GM11168 (cell line): ENCODE measurements around the gene DMRT1.

Source experiments
- in situ Hi-C: fragments of 300-500 bp; cut with MboI; formaldehyde crosslinking; loops from one replicate; pipeline ENCODE4 v1.12.0; 2022; ENCODE audit warnings: low sequenced_read_pairs; ENCODE audit not compliant: unreplicated experiment

DMRT1 gene

GRCh38 chr9:841371-842209, at the start of gene DMRT1:
Gene DMRT1 (plus strand): TSS chr9:841697. CDS start chr9:841839, 142 bp downstream.
- in situ Hi-C loops = no loop called here

GRCh38 chr9:792331-793260, 48.9 kb upstream of the DMRT1 start:
- in situ Hi-C loops = no loop called here

GRCh38 chr9:794386-794785, 47.1 kb upstream of the DMRT1 start:
- in situ Hi-C loops = no loop called here

GRCh38 chr9:795869-796268, 45.6 kb upstream of the DMRT1 start:
- in situ Hi-C loops = no loop called here

- in situ Hi-C loops = no loop called here
Observed at GRCh38 chr9:800591-801150, 40.8 kb upstream of the DMRT1 start.

- in situ Hi-C loops = no loop called here
Observed at GRCh38 chr9:801399-802071, 40.0 kb upstream of the DMRT1 start.

- in situ Hi-C loops = no loop called here
Observed at GRCh38 chr9:804026-804425, 37.5 kb upstream of the DMRT1 start.

GRCh38 chr9:805151-805550, 36.3 kb upstream of the DMRT1 start:
- in situ Hi-C loops = no loop called here

GRCh38 chr9:806285-807156, 35.0 kb upstream of the DMRT1 start:
- in situ Hi-C loops = no loop called here

- in situ Hi-C loops = no loop called here
Observed at GRCh38 chr9:811106-811531, 30.4 kb upstream of the DMRT1 start.

- in situ Hi-C loops = no loop called here
Observed at GRCh38 chr9:818958-819357, 22.5 kb upstream of the DMRT1 start.

- in situ Hi-C loops = no loop called here
Observed at GRCh38 chr9:826500-827280, 14.8 kb upstream of the DMRT1 start.

GRCh38 chr9:840343-840742, 1.2 kb upstream of the DMRT1 start:
- in situ Hi-C loops = no loop called here

GRCh38 chr9:842635-843426, 1.3 kb downstream of the DMRT1 start:
- in situ Hi-C loops = no loop called here

- in situ Hi-C loops = no loop called here
Observed at GRCh38 chr9:843427-843785, 1.9 kb downstream of the DMRT1 start.

- in situ Hi-C loops = no loop called here
Observed at GRCh38 chr9:846852-847251, 5.4 kb downstream of the DMRT1 start.

GRCh38 chr9:847505-847904, 6.0 kb downstream of the DMRT1 start:
- in situ Hi-C loops = no loop called here

GRCh38 chr9:849431-849830, 7.9 kb downstream of the DMRT1 start:
- in situ Hi-C loops = no loop called here
